GM12873 (cell line): Measurements from ENCODE around the gene NSUN6.

Experiments
- TF ChIP-seq, protein P1 (sequence below): IDR thresholded peaks from 2 replicates; pipeline ENCODE4 v1.5.1; 2012; ENCODE audit warnings: low read depth, mild to moderate bottlenecking, moderate library complexity, low read length, control low read depth; ENCODE audit not compliant: insufficient read depth; ENCODE audit errors: missing control alignments

The NSUN6 gene

DNA sequence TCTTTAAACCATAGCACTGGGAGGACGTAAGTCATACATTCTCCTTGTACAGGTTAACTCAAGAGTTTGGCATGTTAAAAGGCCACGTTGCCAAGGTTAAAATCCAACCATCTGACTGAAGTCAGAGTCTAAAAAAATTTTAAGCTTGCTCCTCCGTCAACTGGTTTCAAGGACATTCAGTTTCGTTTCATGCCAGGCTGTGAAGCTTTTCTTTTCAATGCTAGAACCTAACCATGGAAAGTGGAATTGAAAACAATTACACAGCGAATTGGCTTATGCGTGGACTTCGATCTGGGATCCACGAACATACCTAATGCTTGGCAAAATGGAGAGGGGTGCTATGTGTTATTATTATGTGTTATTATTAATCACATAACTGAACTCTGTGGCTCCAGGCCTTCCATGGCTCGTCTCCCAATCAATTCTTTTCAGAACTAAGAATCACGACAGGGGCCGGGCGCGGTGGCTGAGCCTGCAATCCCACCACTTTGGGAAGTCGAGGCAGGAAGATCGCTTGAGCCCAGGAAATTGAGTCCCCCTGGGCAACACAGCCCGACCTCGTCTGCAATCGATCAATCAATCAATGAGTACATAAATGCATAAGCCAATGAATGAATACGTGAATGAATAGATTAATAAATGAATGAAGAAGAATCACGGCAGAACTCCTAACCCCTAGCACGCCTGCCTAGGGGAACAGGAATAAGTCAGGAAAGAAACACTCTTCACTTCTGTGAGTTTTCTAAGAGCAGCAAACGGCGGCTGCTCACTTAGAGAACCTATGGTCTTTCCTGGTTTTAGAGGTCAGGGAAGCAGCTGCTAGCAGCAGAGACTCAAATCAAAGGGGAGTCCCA is 7.1 kb upstream of the NSUN6 start:
- TF ChIP-seq, protein P1, sequence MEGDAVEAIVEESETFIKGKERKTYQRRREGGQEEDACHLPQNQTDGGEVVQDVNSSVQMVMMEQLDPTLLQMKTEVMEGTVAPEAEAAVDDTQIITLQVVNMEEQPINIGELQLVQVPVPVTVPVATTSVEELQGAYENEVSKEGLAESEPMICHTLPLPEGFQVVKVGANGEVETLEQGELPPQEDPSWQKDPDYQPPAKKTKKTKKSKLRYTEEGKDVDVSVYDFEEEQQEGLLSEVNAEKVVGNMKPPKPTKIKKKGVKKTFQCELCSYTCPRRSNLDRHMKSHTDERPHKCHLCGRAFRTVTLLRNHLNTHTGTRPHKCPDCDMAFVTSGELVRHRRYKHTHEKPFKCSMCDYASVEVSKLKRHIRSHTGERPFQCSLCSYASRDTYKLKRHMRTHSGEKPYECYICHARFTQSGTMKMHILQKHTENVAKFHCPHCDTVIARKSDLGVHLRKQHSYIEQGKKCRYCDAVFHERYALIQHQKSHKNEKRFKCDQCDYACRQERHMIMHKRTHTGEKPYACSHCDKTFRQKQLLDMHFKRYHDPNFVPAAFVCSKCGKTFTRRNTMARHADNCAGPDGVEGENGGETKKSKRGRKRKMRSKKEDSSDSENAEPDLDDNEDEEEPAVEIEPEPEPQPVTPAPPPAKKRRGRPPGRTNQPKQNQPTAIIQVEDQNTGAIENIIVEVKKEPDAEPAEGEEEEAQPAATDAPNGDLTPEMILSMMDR, result no peak

DNA sequence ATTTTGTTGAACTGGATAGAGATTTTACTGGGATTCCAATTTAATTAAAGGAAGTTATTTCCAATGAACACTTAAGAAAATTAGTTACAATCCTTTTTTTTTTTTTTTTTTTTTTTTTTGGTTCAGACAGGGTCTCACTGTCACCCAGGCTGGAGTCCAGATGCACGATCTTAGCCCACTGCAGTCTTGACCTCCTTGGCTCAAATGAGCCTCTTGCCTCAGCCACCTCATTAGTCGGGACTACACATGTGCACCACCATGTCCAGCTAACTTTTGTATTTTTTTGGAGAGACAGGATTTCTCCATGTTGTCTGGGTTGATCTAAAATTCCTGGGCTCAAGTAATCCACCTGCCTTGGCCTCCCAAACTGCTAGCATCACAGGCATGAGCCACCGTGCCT is 5.3 kb upstream of the NSUN6 start:
- TF ChIP-seq, protein P1, result no peak

DNA sequence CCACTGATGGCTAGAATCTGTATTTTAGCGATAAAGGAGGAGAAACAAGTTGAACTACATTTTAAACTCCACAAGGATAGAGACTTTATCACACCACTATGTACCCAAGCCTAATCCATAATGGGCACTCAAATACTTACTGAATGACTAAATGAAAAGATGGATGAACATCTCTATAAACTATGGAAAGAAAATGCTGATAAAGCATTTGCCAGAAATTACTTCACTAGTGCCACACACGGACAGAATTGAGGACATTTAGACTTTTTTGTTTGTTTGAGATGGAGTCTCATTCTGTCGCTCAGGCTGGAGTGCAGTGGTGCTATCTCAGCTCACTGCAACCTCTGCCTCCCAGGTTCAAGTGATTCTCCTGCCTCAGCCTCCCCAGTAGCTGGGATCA is 1.7 kb upstream of the NSUN6 start:
- TF ChIP-seq, protein P1, result no peak

DNA sequence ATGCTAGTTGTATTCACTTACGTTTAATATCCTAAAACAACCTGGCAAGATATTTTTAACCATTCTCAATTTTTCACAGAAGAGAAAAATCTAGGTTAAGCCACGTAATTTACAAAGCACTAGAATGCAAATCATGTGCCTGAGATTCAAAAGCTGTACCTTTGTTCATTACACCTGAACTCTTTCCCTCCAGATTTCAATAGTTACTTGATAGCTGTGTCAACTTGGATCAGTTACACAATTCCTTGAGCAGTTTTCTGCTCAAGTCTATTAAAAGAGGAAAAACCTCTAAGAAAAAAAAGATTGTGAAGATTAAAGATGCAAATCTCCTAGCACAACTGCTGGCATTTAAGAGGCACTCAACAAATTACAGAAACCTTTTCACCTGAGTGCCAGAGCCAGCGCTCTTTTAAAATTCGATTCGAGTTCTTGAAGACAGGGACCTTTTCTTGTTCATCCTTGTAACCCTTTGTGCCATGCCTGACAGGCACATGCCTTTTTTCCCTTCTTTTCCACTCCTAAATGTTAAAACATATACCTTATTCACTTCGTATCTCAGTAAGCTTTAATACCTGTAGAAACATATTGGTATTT is 886 bp downstream of the NSUN6 start:
- TF ChIP-seq, protein P1, result no peak

DNA sequence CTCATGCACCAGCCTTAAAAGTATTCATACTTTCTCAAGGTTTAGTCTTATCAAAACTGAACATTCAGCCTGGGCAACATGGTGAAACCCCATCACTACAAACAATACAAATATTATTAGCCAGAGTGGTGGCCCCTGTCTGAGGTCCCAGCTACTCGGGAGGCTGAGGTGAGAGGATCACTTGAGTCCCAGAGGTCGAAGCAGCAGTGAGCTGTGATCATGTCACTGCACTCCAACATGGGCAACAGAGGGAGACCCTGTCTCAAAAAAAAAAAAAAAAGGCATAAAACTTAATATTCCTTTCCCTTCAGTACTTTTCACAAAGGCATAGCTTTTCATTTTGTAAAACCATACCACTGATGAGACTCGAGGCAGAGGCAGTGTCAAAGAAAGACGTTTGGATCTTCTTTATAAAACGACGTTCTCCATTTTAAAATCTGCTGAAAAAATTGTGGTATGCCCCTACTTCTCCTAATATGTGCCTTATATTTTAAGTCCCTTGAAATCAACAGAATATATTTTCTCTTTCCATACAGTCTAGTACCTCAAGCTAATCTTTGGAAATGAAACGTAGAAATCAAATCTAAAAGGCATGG is 1.9 kb downstream of the NSUN6 start:
- TF ChIP-seq, protein P1, result no peak

DNA sequence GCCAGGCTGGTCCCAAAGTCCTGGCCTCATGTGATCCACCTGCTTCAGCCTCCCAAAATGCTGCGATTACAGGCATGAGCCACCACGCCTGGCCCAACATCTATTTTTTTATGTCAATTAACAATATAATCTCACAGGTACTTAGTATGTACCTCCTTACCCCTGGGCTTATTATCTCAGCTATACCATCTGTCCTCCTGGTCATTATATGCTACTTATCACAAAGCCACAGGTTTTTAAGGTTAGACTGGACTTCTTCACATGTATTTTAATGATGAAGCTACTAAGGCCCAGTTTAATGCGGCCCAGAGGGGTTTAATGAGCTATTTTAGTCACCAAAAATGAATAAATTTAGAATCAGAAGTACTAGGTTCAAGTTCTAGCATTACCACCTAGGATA is 3.4 kb downstream of the NSUN6 start:
- TF ChIP-seq, protein P1, result no peak

DNA sequence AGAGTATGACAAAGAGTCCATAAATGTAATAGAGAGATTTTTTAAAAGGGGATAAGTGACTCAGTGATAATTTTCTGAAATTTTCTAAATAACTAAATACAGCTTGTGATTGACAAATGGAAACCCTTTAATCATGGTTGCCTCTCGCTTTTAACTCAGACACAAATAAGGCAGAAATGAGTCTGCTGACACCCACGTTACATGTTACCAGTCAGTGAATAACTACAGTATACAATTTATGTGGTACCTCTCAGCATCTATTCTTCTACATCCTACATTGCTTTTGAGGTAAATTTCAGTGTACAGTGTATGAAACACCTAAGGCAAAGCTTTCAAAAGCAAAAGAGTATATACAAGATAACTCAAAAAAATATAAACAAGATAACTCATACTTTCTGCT is 4.2 kb downstream of the NSUN6 start:
- TF ChIP-seq, protein P1, result no peak
